BE2C (cell line): ENCODE measurements around the gene INTS6.
A peak's percentile ranks its signal among the peaks of the same experiment; 100 is the strongest.

ENCODE experiments used
- DNase-seq: peaks from one replicate; pipeline ENCODE4 v3.0.0-alpha.2; 2020
- H3K27me3 ChIP-seq: fragments of 250-450 bp; sonication (Bioruptor Pico); 2 replicates; pipeline ENCODE4 v1.5.1; 2020; ENCODE audit warnings: mild to moderate bottlenecking
- H3K36me3 ChIP-seq: fragments of 250-450 bp; sonication (Bioruptor Pico); 2 replicates; pipeline ENCODE4 v1.5.1; 2020; ENCODE audit warnings: mild to moderate bottlenecking
- H3K4me1 ChIP-seq: fragments of 250-450 bp; sonication (Bioruptor Pico); 2 replicates; pipeline ENCODE4 v1.5.1; 2020
- H3K4me3 ChIP-seq: 2 replicates; pipeline ENCODE4 v1.5.1; 2011; ENCODE audit warnings: low read depth, low read length
- H3K9me3 ChIP-seq: fragments of 250-450 bp; sonication (Bioruptor Pico); 2 replicates; pipeline ENCODE4 v1.5.1; 2020
- CTCF ChIP-seq: IDR thresholded peaks from 2 replicates; pipeline ENCODE4 v1.5.1; 2012; ENCODE audit warnings: mild to moderate bottlenecking, low read depth, low read length

INTS6 gene

GRCh38 chr13:51333421-51333820 lies 119.4 kb downstream of the INTS6 start:
- no peaks in the 10 kb centered on the region for H3K36me3 ChIP-seq
- H3K4me1 ChIP-seq: no peaks in the 10 kb centered on the region
- TF ChIP-seq CTCF: no peak
- H3K4me3 ChIP-seq: no peak overlapping the region
- H3K27me3 ChIP-seq: no peaks in the 10 kb centered on the region
- DNase-seq: no peak
- H3K9me3 ChIP-seq: no peaks in the 10 kb centered on the region

GRCh38 chr13:51332566-51333361 lies 120.1 kb downstream of the INTS6 start:
- Histone ChIP-seq H3K4me3 (no peak overlapping the region), H3K4me1 (no peaks in the 10 kb centered on the region), H3K27me3 (no peaks in the 10 kb centered on the region), H3K9me3 (no peaks in the 10 kb centered on the region), H3K36me3 (no peaks in the 10 kb centered on the region)
- DNase-seq: no peak
- TF ChIP-seq CTCF: no peak

- H3K4me1 ChIP-seq: no peaks in the 10 kb centered on the region
- H3K9me3 ChIP-seq: no peaks in the 10 kb centered on the region
- no peak overlapping the region for H3K4me3 ChIP-seq
- H3K36me3 ChIP-seq: no peaks in the 10 kb centered on the region
- no peak for TF ChIP-seq CTCF
- H3K27me3 ChIP-seq: no peaks in the 10 kb centered on the region
- no peak for DNase-seq
These were observed 121.4 kb downstream of the INTS6 start for GRCh38 chr13:51331354-51331861.

- Histone ChIP-seq H3K27me3 (no peaks in the 10 kb centered on the region), H3K9me3 (no peaks in the 10 kb centered on the region), H3K4me3 (no peak overlapping the region), H3K36me3 (no peaks in the 10 kb centered on the region), H3K4me1 (no peaks in the 10 kb centered on the region)
- DNase-seq: no peak
- no peak for TF ChIP-seq CTCF
These were observed 122.0 kb downstream of the INTS6 start for GRCh38 chr13:51330791-51331190.

GRCh38 chr13:51329606-51330005 lies 123.2 kb downstream of the INTS6 start:
- Histone ChIP-seq H3K4me1 (no peaks in the 10 kb centered on the region), H3K36me3 (no peaks in the 10 kb centered on the region), H3K9me3 (no peaks in the 10 kb centered on the region), H3K27me3 (no peaks in the 10 kb centered on the region), H3K4me3 (no peak overlapping the region)
- no peak for TF ChIP-seq CTCF
- no peak for DNase-seq

GRCh38 chr13:51328488-51328887 lies 124.3 kb downstream of the INTS6 start:
- DNase-seq: peak; percentile 26
- no peak for TF ChIP-seq CTCF
- no peaks in the 10 kb centered on the region for H3K4me1 ChIP-seq
- H3K36me3 ChIP-seq: no peaks in the 10 kb centered on the region
- no peak overlapping the region for H3K4me3 ChIP-seq
- no peaks in the 10 kb centered on the region for H3K27me3 ChIP-seq
- no peaks in the 10 kb centered on the region for H3K9me3 ChIP-seq
